Stimulated activated naive CD4-positive, alpha-beta T cell (primary cell): ENCODE measurements around the gene SLIT2.

Experiments used
- DNase-seq, 6 experiments: peaks; one replicate each; lab custom pipeline; 2025; lab: John Stamatoyannopoulos, UW

The SLIT2 gene

GRCh38 chr4:20251796-20252655 is at the start of gene SLIT2:
SLIT2 (plus strand) TSS chr4:20251905; CDS start chr4:20253816, 1,911 bp downstream.
- no peak for DNase-seq

- DNase-seq = no peak
Observed at GRCh38 chr4:20203508-20203907, 48.2 kb upstream of the SLIT2 start.

GRCh38 chr4:20217521-20217920 is 34.2 kb upstream of the SLIT2 start:
- DNase-seq = no peak

DNA sequence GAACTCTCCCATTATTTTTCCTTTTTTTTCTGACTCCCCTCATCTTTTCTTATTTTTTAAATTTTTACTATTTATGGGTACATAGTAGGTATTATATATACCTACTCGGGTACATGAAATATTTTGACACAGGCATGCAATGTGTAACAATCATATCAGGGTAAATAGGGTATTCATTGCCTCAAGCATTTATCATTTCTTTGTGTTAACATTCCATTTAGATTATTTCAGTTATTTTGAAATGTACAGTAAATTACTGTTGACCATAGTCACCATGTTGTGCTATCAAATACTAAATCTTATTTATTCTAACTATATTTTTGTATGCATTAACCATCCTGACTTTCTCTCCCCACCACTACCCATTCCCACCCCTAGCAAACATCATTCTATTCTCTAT is 33.8 kb upstream of the SLIT2 start:
- DNase-seq = no peak

- no peak for DNase-seq
Observed at GRCh38 chr4:20219521-20219920, 32.2 kb upstream of the SLIT2 start.

- DNase-seq = no peak
Observed at GRCh38 chr4:20237894-20238537, 13.7 kb upstream of the SLIT2 start.

DNA sequence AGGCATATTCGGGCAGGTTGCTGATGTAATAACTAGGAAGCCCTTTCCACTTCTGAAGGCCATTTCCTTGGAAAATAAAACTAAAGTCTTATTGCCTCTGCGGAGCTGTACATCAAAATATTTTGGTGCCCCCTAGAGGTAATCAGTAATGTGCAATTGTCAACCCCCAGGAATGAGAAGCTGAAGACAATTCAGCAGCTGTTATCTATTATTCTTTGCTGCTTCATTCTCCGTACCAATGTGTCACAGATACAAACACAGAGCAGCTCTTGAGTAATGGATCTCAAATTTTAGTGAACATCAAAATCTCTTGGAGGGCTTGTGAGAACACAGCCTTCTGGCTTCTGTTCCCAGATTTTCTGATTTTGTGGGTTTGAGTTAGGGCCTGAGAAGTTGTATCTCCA is 3.5 kb upstream of the SLIT2 start:
- DNase-seq = no peak

- DNase-seq = no peak
Observed at GRCh38 chr4:20249333-20249732, 2.4 kb upstream of the SLIT2 start.

- DNase-seq = no peak
Observed at GRCh38 chr4:20251031-20251795, 492 bp upstream of the SLIT2 start.

DNA sequence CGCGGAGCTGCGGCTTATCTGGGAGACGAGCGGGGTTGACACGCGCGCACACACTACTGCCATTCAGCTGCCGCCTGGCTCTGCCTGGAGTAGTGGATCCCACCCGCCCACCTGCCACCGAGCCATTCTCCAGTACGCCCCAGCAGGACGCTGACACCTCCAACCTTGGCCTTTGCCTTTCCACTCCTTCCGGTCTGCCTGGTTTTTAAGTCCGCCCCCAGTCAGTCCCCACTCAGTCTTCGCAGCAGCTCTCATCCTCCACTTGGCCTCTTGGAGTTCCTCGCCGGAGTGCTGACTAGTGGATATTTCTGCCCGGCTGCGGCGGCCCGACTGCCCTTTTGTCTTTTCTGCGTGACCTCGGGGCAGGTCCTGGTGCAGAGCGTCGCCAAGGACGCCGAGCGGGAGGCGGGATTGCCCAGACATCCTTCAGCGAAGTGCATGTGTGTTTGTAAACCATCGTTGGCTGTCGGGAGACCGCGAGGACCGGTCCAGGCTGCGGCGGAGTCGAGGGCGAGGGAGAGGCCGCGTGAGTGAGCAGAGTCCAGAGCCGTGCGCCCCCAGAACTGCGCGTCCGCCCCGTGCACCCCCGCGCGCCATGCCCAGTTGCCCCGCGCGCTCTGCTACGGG is 1.1 kb downstream of the SLIT2 start:
- no peak for DNase-seq

DNA sequence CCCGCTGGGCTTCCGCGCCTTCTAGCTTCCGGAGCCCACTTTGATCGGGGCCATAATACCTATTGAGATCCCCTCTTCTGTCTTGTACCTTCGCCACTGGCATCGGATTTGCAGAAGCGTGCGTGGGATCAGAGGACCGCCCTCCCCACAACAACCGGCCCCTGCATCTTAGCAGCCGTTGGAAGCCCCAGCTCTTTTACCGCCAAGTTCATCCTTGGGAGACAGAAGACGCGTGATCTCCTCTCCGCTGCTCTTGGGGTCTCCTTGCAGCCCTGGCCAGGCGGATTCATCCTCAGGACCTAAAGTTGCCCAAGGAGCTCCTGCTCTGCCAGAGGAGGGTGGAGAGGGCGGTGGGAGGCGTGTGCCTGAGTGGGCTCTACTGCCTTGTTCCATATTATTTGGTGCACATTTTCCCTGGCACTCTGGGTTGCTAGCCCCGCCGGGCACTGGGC is 1.6 kb downstream of the SLIT2 start:
- no peak for DNase-seq

- DNase-seq = no peak
Observed at GRCh38 chr4:20253735-20254409, 2.2 kb downstream of the SLIT2 start.

GRCh38 chr4:20254511-20255250 is 3.0 kb downstream of the SLIT2 start:
- DNase-seq = no peak

- DNase-seq = no peak
Observed at GRCh38 chr4:20255251-20255586, 3.5 kb downstream of the SLIT2 start.

DNA sequence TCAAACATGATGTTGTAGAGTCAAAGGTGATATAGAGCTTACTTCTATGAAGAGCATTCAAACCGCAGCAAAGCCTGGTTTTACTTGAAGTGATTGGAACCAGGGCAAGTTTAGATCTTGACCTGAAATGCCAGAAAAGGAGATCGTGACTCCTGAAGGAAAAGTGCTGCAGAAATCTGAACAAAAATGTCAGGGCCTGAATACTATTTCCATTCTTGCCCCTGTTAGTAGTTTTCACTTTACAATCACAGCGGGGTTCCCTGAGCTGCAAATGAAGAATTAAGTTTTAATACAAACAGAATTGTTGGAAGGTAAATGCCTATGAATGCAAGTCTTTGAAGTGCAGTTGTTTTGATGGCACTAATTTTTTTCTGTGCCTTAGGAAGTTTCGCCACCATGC is 4.1 kb downstream of the SLIT2 start:
- no peak for DNase-seq

DNA sequence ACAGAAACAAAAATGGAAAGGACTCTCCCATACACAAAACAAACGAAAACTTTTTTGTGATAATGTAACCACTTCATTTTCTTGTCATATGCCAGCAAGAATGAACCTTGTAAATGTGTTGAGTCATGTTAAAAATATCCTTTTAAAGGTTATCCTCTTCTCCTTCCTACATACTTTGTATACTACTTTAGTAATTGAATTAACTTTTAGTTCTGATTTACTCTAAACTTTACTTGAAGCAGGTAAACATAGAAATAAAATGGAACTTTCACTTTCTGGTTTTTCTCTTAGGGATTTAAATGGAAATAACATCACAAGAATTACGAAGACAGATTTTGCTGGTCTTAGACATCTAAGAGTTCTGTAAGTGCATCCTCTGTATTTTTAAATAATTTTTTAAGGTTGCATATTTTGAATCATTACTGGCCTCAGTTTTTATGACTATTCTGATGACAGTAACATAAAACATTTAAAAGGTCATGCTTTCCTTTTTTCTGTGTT is 4.7 kb downstream of the SLIT2 start:
- DNase-seq = no peak

DNA sequence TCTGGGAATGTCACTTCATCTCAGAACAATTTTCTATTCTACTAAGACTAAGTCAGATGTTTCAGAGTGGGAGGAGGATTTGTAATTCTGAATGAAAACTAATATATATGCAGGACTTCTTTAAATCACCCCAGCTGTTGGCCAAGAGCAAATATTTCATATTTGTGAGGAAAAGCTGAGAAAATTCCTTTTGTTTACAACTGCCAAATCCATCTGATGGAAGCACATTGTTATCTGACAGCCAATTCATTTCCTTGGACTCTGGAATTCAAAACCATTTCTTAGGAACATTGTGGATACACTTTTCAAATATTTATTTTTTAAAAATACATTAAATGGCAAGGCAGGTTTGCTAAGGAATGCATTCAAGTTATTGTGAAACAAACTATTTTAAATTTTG is 8.0 kb downstream of the SLIT2 start:
- DNase-seq = no peak

GRCh38 chr4:20260821-20261220 is 9.1 kb downstream of the SLIT2 start:
- DNase-seq = no peak

GRCh38 chr4:20262221-20262620 is 10.5 kb downstream of the SLIT2 start:
- no peak for DNase-seq

- no peak for DNase-seq
Observed at GRCh38 chr4:20264688-20265087, 13.0 kb downstream of the SLIT2 start.

DNA sequence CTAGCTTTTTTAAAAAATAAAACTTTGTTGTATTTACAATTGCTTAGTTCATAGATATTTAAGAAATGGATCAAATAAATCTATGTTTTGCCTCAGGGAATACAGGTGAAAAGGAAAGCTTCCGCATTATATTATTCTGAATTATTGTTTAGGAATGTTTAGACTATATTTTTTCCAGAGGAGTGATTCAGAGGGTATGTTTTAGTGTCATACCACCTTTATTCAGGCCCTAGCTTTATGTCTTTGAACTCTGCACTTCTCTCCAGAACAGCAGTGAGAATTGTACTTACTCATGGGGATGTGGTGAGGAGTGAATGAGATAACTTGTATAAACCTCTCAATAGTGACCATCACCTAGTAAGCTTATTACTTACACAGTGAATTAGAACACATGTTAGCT is 14.0 kb downstream of the SLIT2 start:
- DNase-seq = no peak
